ENCODE results near the gene ERC1.
A peak's percentile ranks its signal among the peaks of the same experiment; 100 is the strongest.
"Not testable (repeated sequence)": the region's sequence is repeated elsewhere in the genome, so short reads cannot be mapped to it uniquely, and the experiment has no call there.

The ERC1 gene

DNA sequence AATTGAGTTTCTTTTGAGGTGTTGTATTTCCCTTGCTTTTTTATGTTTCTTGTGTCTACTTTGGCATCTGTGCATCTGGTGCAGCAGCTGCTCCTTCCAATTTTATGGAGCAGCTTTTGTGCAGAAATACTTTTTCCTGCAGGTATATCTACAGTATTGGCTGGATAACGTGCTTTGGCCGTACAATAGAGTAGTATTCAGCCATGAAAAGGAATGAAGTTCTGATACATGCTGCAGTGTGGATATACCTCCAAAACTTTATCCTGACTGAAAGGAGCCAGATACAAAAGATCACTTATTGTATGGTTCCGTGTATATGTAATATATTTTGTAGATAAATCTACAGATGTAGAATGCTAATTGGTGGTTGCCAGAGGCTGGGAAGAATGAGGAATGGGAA is 74.6 kb downstream of the ERC1 start:
- Mint-ChIP-seq H3K4me1 (peaks cover 9% of the 10 kb centered on the region), H3K9me3 (peaks cover 15 to 16% of the 10 kb centered on the region in 2 donors), H3K27ac (no peak overlapping the region), H3K4me3 (no peak overlapping the region), H3K27me3 (no peaks in the 10 kb centered on the region)
- DNase-seq: no peak
- ATAC-seq: no peak

DNA sequence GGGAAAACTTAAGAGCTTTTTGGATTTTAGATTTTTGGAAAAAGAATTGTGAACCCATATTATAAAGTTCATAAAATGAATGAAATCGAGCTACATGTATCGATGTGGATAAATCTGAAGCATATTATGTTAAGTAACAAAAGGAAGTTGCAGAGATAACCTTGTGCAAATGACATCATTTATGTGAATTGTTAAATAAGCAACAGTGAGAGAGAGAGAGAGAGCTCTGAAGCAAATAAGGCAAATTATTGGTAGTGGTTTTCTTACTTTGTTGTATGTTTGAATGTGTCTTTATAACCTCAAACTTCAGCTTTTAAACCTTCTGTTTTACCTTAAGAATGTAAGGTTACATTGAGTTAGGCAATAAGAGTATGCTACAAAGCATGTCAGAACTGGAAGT is 78.8 kb downstream of the ERC1 start:
- Mint-ChIP-seq H3K27me3 (no peaks in the 10 kb centered on the region), H3K9me3 (no peaks in the 10 kb centered on the region), H3K4me1 (peaks cover 11% of the 10 kb centered on the region), H3K4me3 (no peak overlapping the region), H3K27ac (peak overlapping the region in 1 of 2 donors; percentile 9)
- DNase-seq (no peak), ATAC-seq (no peak)

DNA sequence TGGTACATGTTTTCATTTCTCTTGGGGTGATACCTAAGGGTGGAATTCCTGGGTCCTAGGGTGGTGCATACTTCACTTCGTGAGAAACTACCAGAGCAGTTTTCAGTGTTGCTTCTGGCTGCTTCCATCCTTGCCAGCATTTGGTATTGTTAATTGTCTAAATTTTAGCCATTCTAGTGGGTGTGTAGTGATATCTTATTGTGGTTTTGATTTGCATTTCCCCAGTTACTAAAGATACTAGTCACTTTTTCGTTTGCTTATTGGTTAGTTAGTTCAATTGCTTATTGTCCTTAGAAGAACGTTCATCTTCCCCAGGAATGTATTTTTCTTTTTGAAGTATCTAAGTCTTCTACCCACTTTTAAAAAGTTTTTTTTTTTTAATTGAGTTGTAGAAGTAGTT is 80.2 kb downstream of the ERC1 start:
- H3K4me3 Mint-ChIP-seq: no peak overlapping the region
- no peaks in the 10 kb centered on the region for H3K27me3 Mint-ChIP-seq
- no peaks in the 10 kb centered on the region for H3K9me3 Mint-ChIP-seq
- ATAC-seq (no peak), DNase-seq (no peak)
- peaks cover 11% of the 10 kb centered on the region for H3K4me1 Mint-ChIP-seq
- no peak overlapping the region for H3K27ac Mint-ChIP-seq

DNA sequence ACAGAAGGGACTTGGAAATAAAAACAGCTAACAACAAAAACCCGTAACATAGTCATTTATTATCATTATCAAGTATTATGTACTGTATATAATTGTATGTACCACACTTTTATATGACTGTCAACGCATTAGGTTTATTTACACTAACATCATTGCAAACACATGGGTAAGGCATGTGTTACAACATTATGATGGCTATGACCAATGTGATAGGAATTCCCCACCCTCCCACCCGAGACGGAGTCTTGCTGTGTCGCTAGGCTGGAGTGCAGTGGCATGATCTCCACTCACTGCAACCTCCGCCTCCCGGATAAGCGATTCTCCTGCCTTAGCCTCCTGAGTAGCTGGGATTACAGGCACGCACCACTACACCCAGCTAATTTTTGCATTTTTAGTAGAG is 82.6 kb downstream of the ERC1 start:
- Mint-ChIP-seq H3K9me3 (no peaks in the 10 kb centered on the region), H3K27me3 (no peaks in the 10 kb centered on the region), H3K27ac (no peak overlapping the region), H3K4me1 (peaks cover 11% of the 10 kb centered on the region), H3K4me3 (no peak overlapping the region)
- ATAC-seq (no peak), DNase-seq (no peak)

DNA sequence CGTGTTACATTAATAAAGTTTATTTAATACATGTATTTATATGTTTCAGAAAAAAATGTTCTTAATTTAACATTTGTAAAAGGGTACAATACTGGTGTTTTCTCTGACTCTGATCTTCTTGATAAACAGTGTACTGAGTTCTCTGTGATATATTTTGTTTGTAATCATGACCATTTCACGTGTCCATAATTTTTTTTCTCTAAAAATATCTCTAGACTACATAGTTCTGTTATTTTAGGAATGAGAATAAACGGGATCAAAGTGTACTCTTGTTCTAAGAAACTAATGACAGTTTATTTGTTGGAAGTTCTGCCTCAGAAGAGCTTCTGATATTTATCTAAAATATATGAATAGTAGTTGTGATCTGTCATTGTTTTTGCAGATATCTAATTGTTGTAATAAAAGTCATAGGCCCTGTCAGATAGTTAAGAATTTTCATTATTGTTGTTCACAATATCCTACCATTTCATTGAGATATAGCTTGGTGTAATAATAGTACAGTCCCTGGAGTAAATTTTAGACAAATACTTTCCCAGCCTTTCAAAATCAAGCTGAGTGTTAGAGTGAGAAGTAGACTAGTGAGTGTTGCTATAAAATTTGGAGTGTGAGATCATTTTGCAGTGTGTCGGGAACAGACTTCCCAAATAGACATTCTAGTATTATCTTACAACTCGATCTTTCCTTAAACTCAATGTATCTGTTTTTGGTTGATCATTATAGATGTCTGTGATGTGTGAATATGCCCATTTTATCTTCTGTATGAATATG is 86.2 kb downstream of the ERC1 start:
- H3K27ac Mint-ChIP-seq: no peak overlapping the region
- DNase-seq: no peak
- no peaks in the 10 kb centered on the region for H3K27me3 Mint-ChIP-seq

DNA sequence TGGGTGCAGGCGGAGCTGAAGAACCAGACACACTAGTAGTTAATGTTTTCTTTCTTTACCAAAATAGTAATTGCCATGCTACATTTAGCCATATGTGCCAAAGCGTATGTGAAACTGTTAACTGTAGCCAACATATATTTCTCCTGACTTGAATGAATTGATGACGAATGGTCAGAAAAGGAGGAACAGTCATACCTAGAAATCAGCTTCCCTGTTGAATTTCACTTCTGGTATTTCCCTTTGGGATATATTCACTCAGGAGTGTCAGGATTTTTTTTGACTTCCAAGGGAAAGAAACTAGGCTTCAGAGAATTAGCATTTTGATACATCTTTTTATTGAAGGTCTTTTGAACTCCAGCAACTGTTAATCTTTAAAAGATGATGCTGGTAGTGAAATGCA is 87.0 kb downstream of the ERC1 start:
- ATAC-seq: no peak
- DNase-seq: no peak
- Mint-ChIP-seq H3K27ac (no peak overlapping the region), H3K27me3 (no peaks in the 10 kb centered on the region), H3K9me3 (no peaks in the 10 kb centered on the region), H3K4me1 (peaks cover 14% of the 10 kb centered on the region), H3K4me3 (no peak overlapping the region)

More for the DNA sequence above, 86.2 kb downstream of the ERC1 start:
- ATAC-seq: no peak
- Mint-ChIP-seq H3K4me1 (peaks cover 11% of the 10 kb centered on the region), H3K9me3 (no peaks in the 10 kb centered on the region), H3K4me3 (no peak overlapping the region)

DNA sequence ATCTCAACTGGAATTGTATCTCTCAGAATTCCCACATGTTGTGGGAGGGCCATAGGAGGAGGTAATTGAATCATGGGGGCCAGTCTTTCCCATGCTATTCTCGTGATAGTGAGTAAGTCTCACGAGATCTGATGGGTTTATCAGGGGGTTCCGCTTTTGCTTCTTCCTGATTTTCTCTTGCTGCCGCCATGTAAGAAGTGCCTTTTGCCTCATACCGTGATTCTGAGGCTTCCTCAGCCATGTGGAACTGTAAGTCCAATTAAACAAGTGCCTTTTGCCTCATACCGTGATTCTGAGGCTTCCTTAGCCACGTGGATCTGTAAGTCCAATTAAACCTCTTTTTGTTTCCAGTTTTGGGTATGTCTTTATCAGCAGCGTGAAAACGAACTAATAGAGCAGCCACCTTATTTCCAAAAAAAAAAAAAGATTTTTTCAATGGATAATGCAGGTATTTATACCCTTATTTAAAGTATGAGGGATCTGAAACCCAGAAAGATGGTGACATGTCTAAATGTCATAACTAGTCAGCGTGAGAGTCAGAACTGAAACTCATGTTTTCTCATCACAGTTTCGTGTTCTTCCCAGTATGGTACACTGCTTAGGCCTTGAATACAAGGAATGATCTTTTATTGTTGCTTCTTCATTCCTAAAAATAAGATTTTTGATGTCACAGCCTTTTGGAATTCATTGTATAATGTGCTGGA is 89.6 kb downstream of the ERC1 start:
- H3K9me3 Mint-ChIP-seq: no peaks in the 10 kb centered on the region
- H3K27me3 Mint-ChIP-seq: no peaks in the 10 kb centered on the region
- peaks cover 18% of the 10 kb centered on the region for H3K4me1 Mint-ChIP-seq
- no peak overlapping the region for H3K27ac Mint-ChIP-seq
- no peak for ATAC-seq
- no peak overlapping the region for H3K4me3 Mint-ChIP-seq
- no peak for DNase-seq

DNA sequence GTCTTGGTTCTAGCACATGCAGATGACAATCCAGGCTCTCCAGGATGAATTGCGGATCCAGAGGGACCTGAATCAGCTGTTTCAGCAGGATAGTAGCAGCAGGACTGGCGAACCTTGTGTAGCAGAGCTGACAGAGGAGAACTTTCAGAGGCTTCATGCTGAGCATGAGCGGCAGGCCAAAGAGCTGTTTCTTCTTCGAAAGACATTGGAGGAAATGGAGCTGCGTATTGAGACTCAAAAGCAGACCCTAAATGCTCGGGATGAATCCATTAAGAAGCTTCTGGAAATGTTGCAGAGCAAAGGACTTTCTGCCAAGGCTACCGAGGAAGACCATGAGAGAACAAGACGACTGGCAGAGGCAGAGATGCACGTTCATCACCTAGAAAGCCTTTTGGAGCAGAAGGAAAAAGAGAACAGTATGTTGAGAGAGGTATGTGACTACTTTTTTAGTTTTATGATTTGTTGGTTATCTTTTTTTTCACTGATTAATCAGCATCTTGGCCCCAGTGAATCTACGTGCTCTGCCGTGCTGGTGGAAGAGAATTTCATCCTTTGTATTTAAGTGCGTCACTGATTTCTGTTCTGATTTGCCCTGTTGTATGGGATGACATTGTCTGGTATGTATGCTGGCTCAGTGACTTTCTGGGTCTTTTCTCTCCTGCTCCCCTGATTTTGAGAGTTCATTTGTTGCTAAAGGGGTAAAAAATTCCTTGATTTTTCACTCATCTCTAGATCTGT is 92.3 kb downstream of the ERC1 start:
- no peaks in the 10 kb centered on the region for H3K27me3 Mint-ChIP-seq
- no peak overlapping the region for H3K27ac Mint-ChIP-seq
- H3K9me3 Mint-ChIP-seq: no peaks in the 10 kb centered on the region
- ATAC-seq: no peak
- peaks cover 18% of the 10 kb centered on the region for H3K4me1 Mint-ChIP-seq
- no peak overlapping the region for H3K4me3 Mint-ChIP-seq
- no peak for DNase-seq

DNA sequence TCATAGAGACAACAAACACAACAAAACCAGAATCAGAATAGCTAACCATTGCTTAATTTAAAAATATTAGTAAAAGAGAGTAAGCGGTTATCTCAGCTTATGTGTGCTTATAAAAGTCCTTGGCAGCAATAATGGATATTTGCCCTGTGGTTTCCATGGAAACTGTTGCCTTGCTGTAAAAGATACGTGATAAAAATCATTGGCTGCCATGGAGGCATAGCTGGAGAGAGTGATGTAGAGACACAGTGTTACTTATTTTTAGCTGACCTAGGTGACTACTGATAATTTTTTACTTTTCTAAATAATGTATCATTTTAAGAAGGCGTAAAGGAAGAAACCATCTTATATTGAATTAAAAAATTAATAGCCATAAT is 92.9 kb downstream of the ERC1 start:
- Mint-ChIP-seq H3K4me3 (no peak overlapping the region), H3K27me3 (no peaks in the 10 kb centered on the region), H3K4me1 (peaks cover 18% of the 10 kb centered on the region), H3K27ac (no peak overlapping the region), H3K9me3 (no peaks in the 10 kb centered on the region)
- ATAC-seq (no peak), DNase-seq (no peak)

DNA sequence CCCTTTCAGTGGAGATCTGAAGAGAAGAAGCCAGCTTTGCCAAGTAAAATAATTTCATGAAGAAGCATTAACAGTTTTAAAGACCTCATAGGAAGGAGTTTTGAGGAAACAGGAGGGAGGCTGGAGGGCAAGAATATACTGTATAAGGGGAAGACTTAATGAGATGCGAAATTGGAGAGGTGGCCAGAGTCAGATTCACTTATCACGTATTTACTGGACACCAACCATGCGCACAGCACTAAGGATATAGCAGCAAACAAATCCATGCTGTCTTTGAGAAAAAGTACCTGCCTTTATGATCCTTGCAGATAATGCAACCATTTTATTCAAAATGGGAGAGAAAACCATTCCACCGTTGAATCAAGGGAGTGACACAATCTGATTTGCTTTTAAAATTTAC is 100.3 kb downstream of the ERC1 start:
- Mint-ChIP-seq H3K4me1 (peaks cover 6% of the 10 kb centered on the region), H3K4me3 (no peak overlapping the region), H3K27ac (no peak overlapping the region), H3K27me3 (no peaks in the 10 kb centered on the region), H3K9me3 (no peaks in the 10 kb centered on the region)
- ATAC-seq: no peak
- DNase-seq: no peak

DNA sequence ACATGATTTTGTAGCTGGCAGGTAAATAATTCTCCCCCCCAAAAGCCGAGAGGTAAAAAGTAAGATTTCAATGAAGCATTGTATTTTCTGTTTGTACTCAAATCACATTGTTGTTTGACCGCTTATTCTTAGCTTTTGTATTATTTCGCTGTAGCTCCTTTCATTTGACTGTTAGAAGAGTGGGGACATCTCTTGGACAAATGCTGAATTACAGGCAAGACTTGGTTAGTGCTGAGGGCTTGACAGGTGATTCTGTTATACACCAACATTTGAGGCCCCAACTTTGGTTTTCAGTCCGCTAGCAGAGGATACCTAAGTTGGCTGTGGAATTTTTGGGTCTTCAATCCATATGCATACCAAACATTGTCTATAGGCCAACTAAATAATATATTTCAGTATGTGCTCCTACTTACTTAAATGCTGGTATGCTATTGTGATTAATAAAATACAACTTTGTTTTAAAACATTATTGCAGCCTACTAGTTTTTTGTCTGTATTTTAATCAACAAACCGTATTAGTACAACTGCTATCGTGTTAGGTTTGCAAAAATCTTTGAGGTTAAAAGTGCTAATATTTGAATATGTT is 102.2 kb downstream of the ERC1 start:
- no peak overlapping the region for H3K4me3 Mint-ChIP-seq
- DNase-seq (peak; percentile 28 to 38), ATAC-seq (peak; percentile 77)
- peaks cover 8% of the 10 kb centered on the region for H3K4me1 Mint-ChIP-seq
- no peaks in the 10 kb centered on the region for H3K9me3 Mint-ChIP-seq
- no peaks in the 10 kb centered on the region for H3K27me3 Mint-ChIP-seq
- H3K27ac Mint-ChIP-seq: no peak overlapping the region

DNA sequence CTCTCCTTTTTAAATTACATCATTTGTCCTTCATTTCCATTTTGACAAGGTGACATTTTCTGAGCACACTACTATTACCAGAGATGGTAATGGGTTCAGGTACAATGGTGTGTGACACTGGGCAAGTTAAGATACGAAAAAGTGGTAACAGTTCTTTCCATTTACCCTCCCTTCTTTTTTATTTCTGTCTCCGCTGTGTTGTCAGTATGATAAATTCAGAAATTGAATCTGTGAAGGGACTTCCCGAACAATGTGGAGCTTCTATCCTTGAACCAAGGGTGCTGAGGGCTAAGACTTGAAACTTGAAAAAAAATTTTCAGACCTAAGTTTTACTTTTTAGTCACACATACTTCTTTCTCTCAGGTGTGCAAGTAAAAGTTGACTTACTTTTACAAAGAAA is 103.7 kb downstream of the ERC1 start:
- ATAC-seq: peak; percentile 62
- Mint-ChIP-seq H3K9me3 (no peaks in the 10 kb centered on the region), H3K27ac (peak overlapping the region in 1 of 2 donors; percentile 63), H3K4me3 (no peak overlapping the region), H3K4me1 (peaks cover 23% of the 10 kb centered on the region), H3K27me3 (no peaks in the 10 kb centered on the region)
- DNase-seq: no peak

DNA sequence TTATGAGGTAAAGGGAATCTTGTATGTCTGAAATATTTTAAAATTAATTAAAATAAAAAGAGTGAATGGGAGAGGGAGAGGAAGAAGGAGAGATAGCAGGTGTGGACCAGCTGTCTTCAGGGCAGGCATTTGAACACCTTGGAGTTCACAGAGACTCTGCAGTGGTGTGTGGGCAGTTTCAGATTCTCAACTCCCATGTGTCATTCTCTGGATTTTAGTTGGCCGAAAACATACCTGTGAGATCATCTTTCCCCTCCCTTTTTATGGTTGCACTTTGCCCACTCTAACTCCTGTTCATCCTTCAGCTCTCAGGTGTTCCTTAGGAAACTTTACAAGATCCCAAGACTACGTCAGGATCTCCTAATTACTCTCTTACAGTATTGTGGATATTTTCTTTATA is 108.1 kb downstream of the ERC1 start:
- ATAC-seq: peak; percentile 95
- H3K4me1 Mint-ChIP-seq: peaks cover 57% of the 10 kb centered on the region

DNA sequence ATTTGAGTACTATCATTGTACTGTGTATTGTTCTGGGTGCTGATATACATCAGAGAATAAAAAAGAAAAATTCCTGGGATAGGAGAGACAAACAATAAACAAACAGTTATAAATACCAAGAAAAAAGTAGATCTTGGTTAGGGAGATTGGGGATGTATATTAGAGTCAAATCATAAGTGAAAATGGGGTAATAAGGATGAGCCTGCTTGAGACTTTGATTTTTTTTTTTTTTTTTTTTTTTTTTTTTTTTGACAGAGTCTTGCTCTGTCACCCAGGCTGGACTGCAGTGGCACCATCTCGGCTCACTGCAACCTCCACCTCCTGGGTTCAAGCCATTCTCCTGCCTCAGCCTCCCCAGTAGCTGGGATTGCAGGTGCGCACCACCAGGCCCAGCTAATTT is 108.6 kb downstream of the ERC1 start:
- H3K9me3 Mint-ChIP-seq, DNase-seq, H3K27ac Mint-ChIP-seq, H3K27me3 Mint-ChIP-seq: not testable (repeated sequence)
- H3K4me1 Mint-ChIP-seq: peaks cover 57% of the 10 kb centered on the region
- H3K4me3 Mint-ChIP-seq: peak overlapping the region in 1 of 2 donors; percentile 49
- peak; percentile 21 for ATAC-seq

More for the DNA sequence above, 108.1 kb downstream of the ERC1 start:
- Mint-ChIP-seq H3K4me3 (peak overlapping the region in 1 of 2 donors; percentile 49), H3K27ac (no peak overlapping the region), H3K9me3 (no peaks in the 10 kb centered on the region), H3K27me3 (no peaks in the 10 kb centered on the region)
- DNase-seq: peak in 1 of 2 donors; percentile 36

DNA sequence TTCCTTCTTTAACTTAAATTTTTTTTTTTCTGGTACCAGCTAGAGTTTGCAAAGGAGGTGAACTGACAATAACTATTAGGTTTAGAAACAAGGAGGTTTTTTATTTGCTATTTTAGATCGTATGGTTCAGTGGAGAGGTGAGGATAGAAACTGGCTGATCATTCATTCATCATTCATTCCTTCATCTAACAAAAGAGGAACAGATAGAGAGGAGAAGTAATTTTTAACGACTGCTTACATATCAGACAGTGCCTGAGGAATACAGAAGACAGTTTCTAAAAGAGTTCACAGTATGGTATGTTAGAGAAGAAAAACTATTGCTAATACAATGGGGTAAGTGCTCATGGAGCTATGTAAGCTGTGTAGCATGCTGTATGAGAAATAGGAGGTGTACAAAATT is 111.1 kb downstream of the ERC1 start:
- peaks cover 56% of the 10 kb centered on the region for H3K4me1 Mint-ChIP-seq
- ATAC-seq: no peak
- no peaks in the 10 kb centered on the region for H3K27me3 Mint-ChIP-seq
- H3K4me3 Mint-ChIP-seq: no peak overlapping the region
- H3K9me3 Mint-ChIP-seq: no peaks in the 10 kb centered on the region
- H3K27ac Mint-ChIP-seq: no peak overlapping the region
- no peak for DNase-seq

Data from stimulated activated naive CD8-positive, alpha-beta T cell treated with anti-CD3 and anti-CD28 coated beads, Interleukin-15, amount 100 ng/mL, for 72 hours (primary cell).